Measurements from ENCODE around the gene TRAF7.
"Not testable (repeated sequence)": the region's sequence is repeated elsewhere in the genome, so short reads cannot be mapped to it uniquely, and the experiment has no call there.

TRAF7 gene

GRCh38 chr16:2122934-2123683 lies 32.5 kb upstream of the TRAF7 start:
- not testable (repeated sequence) for DNase-seq

- DNase-seq: not testable (repeated sequence)
Measured at GRCh38 chr16:2123706-2124376, 31.7 kb upstream of the TRAF7 start.

GRCh38 chr16:2124377-2124693 lies 31.2 kb upstream of the TRAF7 start:
- DNase-seq: not testable (repeated sequence)

GRCh38 chr16:2124694-2125444 lies 30.7 kb upstream of the TRAF7 start:
- not testable (repeated sequence) for DNase-seq

GRCh38 chr16:2125609-2126008 lies 30.0 kb upstream of the TRAF7 start:
- DNase-seq: not testable (repeated sequence)

- peak; percentile 20 for DNase-seq
Measured at GRCh38 chr16:2126161-2126743, 29.3 kb upstream of the TRAF7 start.

GRCh38 chr16:2126928-2127556 lies 28.5 kb upstream of the TRAF7 start:
- not testable (repeated sequence) for DNase-seq

GRCh38 chr16:2127630-2128280 lies 27.8 kb upstream of the TRAF7 start:
- not testable (repeated sequence) for DNase-seq

- DNase-seq: not testable (repeated sequence)
Measured at GRCh38 chr16:2129251-2129650, 26.3 kb upstream of the TRAF7 start.

- DNase-seq: not testable (repeated sequence)
Measured at GRCh38 chr16:2129890-2130447, 25.6 kb upstream of the TRAF7 start.

GRCh38 chr16:2133797-2134196 lies 21.8 kb upstream of the TRAF7 start:
- not testable (repeated sequence) for DNase-seq

GRCh38 chr16:2135071-2135470 lies 20.5 kb upstream of the TRAF7 start:
- not testable (repeated sequence) for DNase-seq

GRCh38 chr16:2135770-2136490 lies 19.7 kb upstream of the TRAF7 start, which contains the start of gene PKD1:
TSS of gene PKD1 (minus strand) at chr16:2135898. CDS start at chr16:2135689, 209 bp downstream.
- DNase-seq: peak; percentile 72

- no peak for DNase-seq
Measured at GRCh38 chr16:2142942-2143877, 12.4 kb upstream of the TRAF7 start.

GRCh38 chr16:2143878-2144485 lies 11.6 kb upstream of the TRAF7 start:
- DNase-seq: no peak

- no peak for DNase-seq
Measured at GRCh38 chr16:2145843-2146242, 9.7 kb upstream of the TRAF7 start.

- DNase-seq: no peak
Measured at GRCh38 chr16:2147378-2147777, 8.2 kb upstream of the TRAF7 start.

- DNase-seq: peak; percentile 81
Measured at GRCh38 chr16:2147981-2148671, 7.5 kb upstream of the TRAF7 start, which contains the start of gene RAB26. TSS of gene RAB26 (plus strand) at chr16:2148625. CDS start at chr16:2148784, 159 bp downstream.
